GM19043 (cell line): ENCODE data around the gene MAZ.
"Not testable (repeated sequence)": the region's sequence is repeated elsewhere in the genome, so short reads cannot be mapped to it uniquely, and the experiment has no call there.

Experiments used
- ATAC-seq: cut with Tn5 transposase; IDR thresholded peaks from one replicate; pipeline ENCODE4 v1.9.1; 2021; ENCODE audit warnings: low read depth; ENCODE audit not compliant: unreplicated experiment

MAZ gene

DNA sequence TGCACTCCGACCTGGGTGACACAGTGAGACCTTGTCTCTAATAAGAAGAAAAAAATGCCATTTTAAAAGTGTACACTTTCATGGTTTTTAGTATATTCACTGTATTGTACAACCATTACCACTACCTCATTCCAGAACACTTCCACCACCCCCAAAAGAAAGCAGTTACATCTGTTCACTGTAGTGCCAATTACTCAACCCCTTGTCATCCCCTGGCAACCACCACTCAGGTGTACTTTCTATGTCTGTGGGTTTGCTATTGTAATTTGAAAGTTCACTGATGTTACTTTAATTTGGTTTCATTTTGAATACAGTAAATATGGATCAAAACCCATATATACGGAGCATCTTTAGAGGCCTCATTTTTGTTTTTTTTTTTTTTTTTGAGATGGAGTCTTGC is 22.2 kb upstream of the MAZ start:
- no peak for ATAC-seq

DNA sequence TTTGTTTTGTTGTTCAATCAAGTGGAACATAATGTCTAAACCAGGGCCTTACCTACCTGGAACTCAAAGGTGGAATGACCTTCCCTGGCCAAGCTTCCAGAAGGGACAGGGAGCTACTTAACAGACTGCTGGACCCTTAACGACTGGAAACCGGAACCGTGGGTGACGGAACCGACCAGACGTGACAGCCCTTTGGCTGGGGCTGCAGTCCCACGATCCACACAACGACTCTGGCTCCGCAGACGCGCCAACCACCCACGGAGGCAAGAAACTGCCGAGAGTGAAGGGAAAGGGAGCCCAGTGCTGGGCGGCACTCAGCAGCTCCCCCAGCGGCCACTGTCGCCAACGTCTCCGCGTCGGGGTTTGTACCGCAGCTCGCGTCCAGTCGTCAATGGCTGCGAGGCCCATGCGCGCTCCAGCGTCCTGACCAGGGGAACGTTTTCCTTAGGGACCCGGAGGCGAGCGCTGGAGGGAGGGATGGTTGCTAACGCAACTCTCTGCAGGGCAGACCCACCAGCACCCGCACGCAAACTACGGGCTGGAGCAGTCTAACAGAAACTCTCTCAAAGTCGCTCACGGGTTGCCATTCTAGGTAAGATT is 21.3 kb upstream of the MAZ start:
- no peak for ATAC-seq

DNA sequence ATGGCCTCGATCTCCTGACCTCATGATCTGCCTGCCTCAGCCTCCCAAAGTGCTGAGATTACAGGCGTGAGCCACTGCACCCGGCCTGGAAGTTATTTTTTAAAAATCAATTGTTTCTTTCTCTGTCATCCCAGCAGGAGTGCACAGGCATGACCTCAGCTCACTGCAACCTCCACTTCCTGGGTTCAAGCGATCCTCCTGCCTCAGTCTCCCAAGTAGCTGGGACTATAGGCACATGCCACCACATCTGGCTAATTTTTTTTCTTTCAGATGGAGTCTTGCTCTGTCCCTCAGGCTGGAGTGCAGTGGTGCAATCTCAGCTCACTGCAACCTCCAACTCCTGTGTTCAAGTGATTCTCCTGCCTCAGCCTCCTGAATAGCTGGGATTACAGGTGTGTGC is 19.2 kb upstream of the MAZ start:
- not testable (repeated sequence) for ATAC-seq

DNA sequence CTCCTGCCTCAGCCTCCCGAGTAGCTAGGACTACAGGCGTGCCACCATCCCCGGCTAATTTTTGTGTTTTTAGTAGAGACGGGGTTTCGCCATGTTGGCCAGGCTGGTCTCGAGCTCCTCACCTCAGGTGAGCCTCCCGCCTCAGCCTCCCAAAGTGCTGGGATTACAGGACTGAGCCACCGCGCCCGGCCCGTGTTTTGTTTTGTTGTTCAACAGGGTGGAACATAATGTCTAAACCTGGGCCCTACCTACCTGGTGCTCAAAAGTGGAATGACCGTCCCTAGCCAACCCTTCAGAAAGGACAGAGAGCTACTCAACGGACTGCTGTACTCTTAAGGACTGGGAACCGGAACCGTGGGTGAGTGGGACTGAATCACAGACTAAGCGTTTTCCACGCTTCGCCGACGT is 16.6 kb upstream of the MAZ start:
- ATAC-seq = no peak

DNA sequence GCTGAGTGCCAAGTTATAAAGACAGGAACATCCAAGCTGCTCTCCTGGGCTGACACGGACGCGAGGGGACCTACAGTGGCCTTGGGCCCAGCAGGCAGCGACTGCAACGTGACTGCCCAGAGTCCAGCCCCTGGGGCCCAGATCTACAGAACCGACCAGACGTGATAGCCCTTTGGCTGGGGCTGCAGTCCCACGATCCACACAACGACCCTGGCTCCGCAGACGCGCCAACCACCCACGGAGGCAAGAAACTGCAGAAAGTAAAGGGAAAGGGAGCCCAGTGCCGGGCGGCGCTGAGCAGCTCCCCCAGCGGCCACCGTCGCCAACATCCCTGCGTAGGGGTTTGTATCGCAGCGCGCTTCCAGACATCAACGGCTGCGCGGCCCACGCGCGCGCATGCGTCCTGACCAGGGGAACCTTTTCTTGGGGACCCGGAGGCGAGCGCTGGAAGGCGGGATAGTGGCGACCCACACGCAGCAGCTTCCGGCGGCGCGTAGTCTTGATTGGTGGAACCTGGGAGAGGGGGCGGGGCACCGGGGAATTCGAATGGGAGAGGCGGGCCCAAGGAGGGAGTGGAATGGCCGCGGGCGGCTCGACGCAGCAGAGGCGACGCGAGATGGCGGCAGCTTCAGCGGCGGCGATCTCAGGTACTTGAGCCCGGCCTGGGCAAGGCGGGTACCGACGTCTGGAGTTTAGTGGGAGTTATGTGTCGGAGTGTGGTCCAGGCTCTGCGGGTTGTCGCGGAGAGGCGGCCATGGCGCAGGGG is 16.0 kb upstream of the MAZ start, which contains the start of gene KIF22:
KIF22 (plus strand) TSS at position 569 of the 766 bp plus-strand sequence; CDS start at position 578, 9 bp downstream.
- ATAC-seq = peak; percentile 82

DNA sequence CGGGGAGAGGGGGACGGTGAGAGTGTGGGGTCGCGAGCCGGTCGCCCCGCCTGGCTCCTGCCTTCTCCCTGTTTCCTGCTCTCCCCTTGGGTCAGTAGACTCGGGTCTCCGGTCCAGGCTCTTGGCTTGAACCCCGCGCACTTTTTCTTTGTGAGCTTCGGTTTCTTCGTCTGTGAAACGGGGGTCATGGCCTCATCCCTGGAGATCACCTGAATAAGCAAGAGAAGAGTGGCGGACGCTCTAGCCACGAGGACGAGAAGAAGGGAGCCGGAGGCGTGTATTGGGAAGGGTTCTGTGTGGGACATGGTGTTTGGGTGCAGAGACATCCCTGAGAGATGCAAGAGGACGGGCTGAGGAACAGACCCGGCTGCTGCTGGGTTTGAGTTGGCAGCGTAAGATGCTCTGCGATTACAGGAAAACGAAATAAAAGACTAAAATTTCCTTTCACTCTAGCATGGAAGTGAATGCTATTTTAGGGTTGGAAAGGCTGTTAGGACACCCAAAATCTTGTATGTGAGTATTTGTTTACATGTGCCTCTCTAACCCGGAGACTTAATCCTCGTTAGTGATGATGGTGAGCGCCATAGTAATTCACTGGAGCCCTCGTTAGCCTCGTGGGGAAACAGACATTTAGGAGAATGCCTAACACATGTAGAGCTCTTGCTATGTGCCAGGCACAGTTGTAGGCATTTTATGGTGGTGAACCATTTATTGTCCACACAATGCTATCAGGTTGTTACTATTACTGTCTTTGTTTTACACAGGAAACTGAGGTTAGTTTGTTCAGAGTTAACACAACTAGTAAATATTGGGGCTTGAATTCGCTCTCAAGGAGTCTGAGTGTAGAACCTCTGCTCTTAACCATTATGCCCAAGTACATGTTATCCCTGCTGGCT is 15.1 kb upstream of the MAZ start:
- no peak for ATAC-seq

DNA sequence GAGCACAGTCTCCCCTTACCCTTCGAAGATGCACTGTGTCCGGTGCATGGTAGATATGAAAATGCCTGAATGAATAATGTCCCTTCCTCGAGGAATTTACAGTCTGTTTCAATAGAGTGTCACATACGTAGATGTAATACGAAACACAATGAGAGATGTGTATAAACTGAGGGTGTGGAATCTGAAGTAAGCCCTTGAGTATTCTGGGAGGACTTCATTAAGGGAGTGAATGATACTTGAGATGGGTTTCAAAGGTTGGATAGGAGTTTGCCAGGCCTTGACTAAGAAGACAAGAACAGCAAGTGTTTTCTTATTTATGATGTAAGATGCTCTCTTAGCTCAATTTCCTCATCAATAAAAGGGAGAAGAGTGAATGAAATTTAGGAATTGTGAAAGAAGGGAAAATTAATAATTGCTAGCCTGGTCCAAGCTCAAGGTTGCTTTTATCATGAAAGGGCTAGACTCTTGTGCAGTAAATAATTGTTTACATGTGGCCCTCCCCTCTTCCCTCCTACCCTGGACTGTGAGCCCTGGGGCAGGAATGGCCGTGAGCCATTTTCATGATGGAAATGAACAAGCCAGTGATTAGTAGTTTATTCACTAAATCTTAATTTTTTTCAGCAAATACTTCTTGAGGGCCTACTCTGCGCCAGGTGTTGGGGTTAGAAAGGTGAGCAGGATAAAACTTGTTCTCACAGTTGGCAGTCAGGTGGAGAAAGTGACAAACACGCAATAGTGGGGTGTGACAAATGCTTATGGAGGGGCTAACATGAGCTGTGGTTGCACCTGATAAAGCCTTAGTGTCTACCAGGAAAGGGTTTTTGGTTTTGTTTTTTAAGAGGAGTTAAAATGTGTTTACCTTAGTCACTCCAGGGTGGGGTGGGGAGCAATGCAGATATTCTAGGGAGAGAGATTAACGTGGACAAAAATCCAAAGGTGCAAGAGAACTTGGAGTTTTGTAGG is 14.2 kb upstream of the MAZ start:
- no peak for ATAC-seq

DNA sequence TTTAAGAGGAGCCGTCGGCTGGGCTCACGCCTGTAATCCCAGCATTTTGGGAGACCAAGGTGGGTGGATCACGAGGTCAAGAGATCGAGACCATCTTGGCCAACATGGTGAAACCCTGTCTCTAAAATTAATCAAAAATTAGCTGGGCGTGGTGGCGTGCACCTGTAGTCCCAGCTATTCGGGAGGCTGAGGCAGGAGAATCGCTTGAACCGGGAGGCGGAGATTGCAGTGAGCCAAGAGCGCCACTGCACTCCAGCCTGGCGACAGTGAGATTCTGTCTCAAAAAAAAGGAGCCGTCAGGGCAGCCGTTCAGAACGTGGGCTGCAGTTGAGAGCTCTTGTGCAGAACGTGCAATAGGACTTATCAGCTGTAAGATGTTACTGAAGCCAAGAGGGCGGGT is 13.2 kb upstream of the MAZ start:
- not testable (repeated sequence) for ATAC-seq

DNA sequence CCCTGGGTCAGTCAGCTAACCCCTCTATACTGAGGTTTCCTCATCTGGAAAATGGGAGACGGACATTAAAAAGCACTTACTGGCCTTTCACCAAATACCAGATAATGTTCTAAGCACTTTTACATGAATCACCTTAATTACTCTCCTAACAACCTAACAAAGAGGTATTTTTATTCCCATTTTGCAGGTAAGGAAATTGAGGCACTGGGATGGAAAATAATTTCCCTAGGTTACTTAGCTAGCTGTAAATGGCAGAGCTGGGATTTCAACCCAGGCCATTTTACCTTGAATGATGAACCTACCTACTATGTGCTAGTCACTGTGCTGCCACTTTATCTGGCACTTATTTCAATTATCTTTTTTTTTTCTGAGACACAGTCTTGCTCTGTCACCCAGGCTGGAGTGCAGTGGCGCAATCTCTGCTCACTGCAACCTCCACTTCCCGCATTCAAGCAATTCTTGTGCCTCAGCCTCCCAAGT is 12.1 kb upstream of the MAZ start:
- no peak for ATAC-seq

DNA sequence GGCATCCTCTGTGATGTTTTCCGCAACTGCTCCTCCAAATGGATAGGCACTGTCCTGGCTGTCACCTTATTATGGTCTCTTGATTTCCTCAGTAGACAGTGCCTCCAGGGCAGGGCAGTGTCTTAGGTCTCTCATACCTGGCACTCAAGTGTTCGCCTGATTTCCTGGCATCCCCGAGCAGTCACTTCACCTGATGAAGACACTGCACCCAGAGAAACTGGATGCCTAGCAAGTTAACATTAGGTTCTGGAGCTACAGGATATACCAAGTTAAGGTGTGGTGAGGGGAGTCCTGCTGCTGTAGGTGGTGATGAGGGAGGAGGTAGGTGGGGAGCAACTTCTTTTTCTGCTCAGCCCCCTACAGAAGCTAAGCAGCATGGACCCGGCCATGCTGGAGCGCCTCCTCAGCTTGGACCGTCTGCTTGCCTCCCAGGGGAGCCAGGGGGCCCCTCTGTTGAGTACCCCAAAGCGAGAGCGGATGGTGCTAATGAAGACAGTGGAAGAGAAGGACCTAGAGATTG is 3.9 kb upstream of the MAZ start:
- no peak for ATAC-seq

DNA sequence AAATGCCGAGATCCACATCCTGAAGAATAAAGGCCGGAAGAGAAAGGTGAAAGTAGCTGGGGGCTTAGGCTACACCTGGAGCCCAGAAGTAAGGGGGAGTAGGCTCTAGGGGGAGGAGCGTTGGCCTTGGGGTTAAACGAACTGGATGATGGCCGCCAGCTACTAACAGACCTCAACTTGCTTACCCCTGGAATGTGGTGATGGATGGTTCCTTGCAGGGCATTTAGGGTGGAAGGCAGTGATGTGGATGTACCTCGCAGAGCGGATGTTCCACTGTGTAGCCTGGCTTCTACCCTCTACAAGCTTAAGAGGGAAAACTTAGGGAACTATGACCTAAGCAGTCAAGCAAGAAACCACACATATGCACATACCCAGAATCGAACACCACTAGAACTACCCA is 2.3 kb upstream of the MAZ start:
- ATAC-seq = no peak

DNA sequence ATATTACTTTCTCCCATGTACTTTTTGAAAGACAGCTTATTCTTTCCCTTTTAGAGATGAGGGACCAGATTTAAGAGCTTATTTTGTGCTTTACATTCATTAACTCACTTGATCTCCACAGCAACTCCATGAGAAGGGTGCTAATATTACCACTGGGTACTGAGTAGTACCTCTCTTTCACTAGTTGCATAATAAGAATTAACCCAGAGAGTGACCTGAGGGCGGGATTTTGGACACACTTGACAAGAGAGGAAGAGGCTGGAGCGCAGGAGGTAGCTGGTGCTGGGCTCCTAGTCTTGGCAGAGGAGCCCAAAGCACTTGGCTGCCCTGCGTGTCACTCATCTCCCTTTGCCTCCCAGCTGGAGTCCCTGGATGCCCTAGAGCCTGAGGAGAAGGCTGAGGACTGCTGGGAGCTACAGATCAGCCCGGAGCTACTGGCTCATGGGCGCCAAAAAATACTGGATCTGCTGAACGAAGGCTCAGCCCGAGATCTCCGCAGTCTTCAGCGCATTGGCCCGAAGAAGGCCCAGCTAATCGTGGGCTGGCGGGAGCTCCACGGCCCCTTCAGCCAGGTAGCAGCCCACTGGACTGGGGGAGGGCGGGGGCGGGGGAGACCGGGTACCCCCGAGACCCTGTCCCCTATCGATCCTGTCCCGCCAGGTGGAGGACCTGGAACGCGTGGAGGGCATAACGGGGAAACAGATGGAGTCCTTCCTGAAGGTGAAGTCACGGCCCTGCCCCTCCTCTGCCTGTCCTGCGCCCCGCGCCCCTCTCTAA is 1.7 kb upstream of the MAZ start:
- no peak for ATAC-seq

DNA sequence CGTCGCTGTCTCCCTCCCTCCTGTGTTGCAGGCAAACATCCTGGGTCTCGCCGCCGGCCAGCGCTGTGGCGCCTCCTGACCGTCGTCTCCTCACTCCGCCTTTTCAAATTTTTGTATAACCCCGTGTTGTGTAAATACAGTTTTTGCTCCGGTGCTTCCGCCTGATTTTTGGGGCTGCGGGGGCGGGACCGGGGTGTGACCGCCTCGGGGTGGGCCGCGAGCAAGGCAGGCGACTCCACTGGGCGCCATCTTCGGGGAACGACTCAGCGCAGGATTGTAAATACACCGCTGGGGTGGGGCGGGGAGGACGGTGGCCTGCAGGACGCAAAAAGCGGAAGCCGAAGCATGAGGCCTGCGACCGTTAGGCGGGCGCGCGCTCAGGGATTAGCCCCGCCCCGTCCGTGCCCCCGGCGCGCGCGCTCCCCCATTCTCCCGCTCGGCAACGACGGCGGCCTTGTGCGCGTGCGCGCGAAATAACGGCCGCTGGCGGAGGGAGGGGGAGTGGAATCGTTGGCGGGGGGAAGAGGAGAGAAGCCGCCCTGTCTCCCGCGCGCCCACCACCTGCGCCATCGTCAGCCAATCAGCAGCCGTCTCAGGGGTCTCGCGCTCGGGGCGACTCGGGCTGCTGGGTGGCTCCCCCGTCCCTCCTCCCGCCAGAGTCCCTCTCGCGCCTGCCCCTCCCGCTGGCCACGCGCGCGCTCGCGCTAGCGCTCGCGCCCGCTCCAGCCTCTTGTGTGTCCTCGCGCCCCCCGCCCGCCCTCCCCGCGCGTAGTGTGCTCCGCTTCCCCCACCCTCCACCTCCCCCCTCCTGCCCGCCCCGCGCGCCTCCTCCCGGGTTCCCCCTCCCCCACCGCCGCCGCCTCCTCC is 864 bp upstream of the MAZ start:
- peak; percentile 51 for ATAC-seq

DNA sequence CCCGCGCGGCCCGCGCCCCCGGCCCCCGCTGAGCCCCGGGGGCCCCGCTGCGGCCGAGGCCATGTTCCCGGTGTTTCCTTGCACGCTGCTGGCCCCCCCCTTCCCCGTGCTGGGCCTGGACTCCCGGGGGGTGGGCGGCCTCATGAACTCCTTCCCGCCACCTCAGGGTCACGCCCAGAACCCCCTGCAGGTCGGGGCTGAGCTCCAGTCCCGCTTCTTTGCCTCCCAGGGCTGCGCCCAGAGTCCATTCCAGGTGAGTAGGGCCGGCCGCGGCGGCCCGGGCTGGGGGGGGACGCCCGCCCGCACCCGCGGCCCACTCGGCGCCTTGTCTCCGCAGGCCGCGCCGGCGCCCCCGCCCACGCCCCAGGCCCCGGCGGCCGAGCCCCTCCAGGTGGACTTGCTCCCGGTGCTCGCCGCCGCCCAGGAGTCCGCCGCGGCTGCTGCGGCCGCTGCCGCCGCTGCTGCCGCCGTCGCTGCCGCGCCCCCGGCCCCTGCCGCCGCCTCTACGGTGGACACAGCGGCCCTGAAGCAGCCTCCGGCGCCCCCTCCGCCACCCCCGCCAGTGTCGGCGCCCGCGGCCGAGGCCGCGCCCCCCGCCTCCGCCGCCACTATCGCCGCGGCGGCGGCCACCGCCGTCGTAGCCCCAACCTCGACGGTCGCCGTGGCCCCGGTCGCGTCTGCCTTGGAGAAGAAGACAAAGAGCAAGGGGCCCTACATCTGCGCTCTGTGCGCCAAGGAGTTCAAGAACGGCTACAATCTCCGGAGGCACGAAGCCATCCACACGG is 504 bp downstream of the MAZ start:
- ATAC-seq = no peak

DNA sequence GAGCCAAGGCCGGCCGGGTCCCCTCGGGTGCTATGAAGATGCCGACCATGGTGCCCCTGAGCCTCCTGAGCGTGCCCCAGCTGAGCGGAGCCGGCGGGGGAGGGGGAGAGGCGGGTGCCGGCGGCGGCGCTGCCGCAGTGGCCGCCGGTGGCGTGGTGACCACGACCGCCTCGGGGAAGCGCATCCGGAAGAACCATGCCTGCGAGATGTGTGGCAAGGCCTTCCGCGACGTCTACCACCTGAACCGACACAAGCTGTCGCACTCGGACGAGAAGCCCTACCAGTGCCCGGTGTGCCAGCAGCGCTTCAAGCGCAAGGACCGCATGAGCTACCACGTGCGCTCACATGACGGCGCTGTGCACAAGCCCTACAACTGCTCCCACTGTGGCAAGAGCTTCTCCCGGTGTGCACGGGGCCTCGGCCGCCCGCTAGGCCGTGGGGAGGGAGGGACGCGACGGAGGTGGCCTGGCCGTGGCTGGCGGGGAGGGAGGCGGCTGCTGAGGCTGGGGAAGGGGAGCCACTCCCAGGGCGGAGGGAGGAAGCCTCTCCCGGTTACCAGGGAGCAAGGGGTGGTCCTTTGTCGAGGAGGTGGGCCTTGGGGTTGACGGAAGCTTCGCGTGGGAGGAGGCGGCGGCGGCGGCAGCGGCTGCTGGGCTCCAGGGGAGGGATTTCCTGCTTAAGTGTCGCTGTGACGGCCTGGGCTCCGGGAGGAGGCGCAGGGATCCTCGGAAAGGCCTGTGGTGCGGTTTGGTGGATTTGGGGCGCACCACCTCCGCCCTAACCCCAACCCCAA is 1.3 kb downstream of the MAZ start:
- ATAC-seq = no peak

DNA sequence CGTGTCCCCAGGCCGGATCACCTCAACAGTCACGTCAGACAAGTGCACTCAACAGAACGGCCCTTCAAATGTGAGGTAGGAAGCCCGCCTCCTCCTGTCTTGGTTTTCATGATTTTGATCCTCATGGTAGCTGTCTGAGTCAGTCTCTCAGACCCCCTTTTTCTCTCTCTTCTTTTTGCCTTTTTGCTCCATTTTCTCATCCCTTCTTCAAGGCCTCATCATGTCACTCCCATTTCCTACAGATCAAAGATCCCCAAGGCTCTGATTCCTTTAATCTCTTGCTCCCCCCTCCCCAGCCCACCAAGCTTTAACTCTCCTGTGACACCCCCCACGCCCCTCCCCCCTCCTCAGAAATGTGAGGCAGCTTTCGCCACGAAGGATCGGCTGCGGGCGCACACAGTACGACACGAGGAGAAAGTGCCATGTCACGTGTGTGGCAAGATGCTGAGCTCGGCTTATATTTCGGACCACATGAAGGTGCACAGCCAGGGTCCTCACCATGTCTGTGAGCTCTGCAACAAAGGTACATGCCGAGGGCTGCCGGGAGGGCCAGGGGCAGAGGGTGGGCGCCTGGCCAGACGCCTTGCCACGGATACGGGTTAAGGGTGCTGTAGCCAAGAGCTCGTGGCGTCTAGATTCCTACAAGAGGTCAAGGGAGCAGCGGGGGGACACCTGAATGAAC is 2.0 kb downstream of the MAZ start:
- ATAC-seq = no peak
